AG04449 (cell line): ENCODE measurements around the gene CHAD.
A peak's percentile ranks its signal among the peaks of the same experiment; 100 is the strongest.

Source experiments
- CTCF ChIA-PET: fragments of 350-600 bp; formaldehyde crosslinking; extraction: SDS; loops from one replicate; lab custom pipeline; 2021; ENCODE audit warnings: antibody characterized with exemption; lab: Yijun Ruan, JAX
- POLR2A ChIA-PET: fragments of 400-600, 350-600 bp; formaldehyde crosslinking; extraction: SDS; loops from one replicate; lab custom pipeline; 2020; ENCODE audit warnings: antibody characterized with exemption, inconsistent platforms; lab: Yijun Ruan, JAX
- DNase-seq: peaks from one replicate; pipeline ENCODE4 v3.0.0-alpha.2; 2010; ENCODE audit warnings: low read depth, low spot score
- H3K4me3 ChIP-seq: 2 replicates; pipeline ENCODE4 v1.5.1; 2011; ENCODE audit warnings: low read depth, mild to moderate bottlenecking, control low read depth, low read length
- CTCF ChIP-seq: IDR thresholded peaks from one replicate; pipeline ENCODE4 v1.5.1; 2011; ENCODE audit warnings: mild to moderate bottlenecking, moderate library complexity, low read length, control low read depth, inconsistent platforms; ENCODE audit not compliant: insufficient read depth; ENCODE audit errors: missing control alignments

CHAD gene

GRCh38 chr17:50487213-50488096 lies 18.8 kb upstream of the CHAD start:
- ChIA-PET POLR2A (no interaction called here), CTCF (interaction anchor here (2.6 to 7.2 kb wide), 2 partner anchors 8 to 13 kb away, joined by 17 to 78 read pairs; partner anchors contain the start of gene RSAD1)
- no peak for TF ChIP-seq CTCF
- DNase-seq = no peak
- no peak overlapping the region for H3K4me3 ChIP-seq

GRCh38 chr17:50484386-50485155 lies 15.9 kb upstream of the CHAD start:
- TF ChIP-seq CTCF = no peak
- POLR2A ChIA-PET = no interaction called here
- H3K4me3 ChIP-seq = no peak overlapping the region
- no peak for DNase-seq
- CTCF ChIA-PET = interaction anchor here (0.7 to 7.2 kb wide), 11 partner anchors 10 to 357 kb away, joined by 3 to 78 read pairs (median 17); no protein-coding TSS in a partner anchor

- DNase-seq = no peak
- TF ChIP-seq CTCF = no peak
- ChIA-PET POLR2A (no interaction called here), CTCF (interaction anchor here (0.6 to 7.2 kb wide), 26 partner anchors 9 to 467 kb away, joined by 3 to 78 read pairs (median 4); partner anchors contain the start of genes EPN3 and LRRC59)
- H3K4me3 ChIP-seq = no peak overlapping the region
Observed at GRCh38 chr17:50483266-50483665, 14.6 kb upstream of the CHAD start.

GRCh38 chr17:50482516-50482915 lies 13.8 kb upstream of the CHAD start:
- no peak overlapping the region for H3K4me3 ChIP-seq
- ChIA-PET POLR2A (no interaction called here), CTCF (interaction anchor here (0.6 to 7.2 kb wide), 28 partner anchors 8 to 467 kb away, joined by 3 to 78 read pairs (median 4); partner anchors contain the start of genes EPN3, LRRC59 and SPATA20)
- TF ChIP-seq CTCF = peak; percentile 89
- DNase-seq = peak; percentile 78

- ChIA-PET CTCF (interaction anchor here (0.7 to 7.2 kb wide), 21 partner anchors 8 to 370 kb away, joined by 3 to 78 read pairs (median 5); partner anchors contain the start of genes EPN3, LRRC59 and SPATA20), POLR2A (no interaction called here)
- no peak for DNase-seq
- H3K4me3 ChIP-seq = no peak overlapping the region
- no peak for TF ChIP-seq CTCF
Observed at GRCh38 chr17:50482110-50482509, 13.4 kb upstream of the CHAD start.
